HCEC 1CT (cell line): ENCODE results near the gene RAB37.

Experiments used
- DNase-seq: peaks from one replicate; pipeline ENCODE4 v3.0.0-alpha.2; 2017

Gene RAB37

DNA sequence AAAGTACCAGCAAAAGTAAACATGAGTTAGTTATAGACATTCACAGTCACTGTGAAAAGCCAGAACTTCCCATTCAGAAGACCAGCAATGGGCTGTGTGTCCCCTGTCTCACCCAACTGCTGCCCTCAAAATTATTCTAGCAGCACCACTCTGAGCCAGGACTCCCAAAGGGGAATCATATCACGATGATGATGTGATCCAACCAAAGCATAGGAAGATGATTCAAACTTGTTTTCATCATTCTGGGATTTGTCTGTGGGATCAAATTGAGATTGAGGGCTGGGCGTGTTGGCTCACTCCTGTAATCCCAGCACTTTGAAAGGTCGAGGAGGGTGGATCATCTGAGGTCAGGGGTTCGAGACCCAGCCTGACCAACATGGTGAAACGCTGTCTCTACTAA is 45.5 kb downstream of the RAB37 start:
- DNase-seq: no peak

- DNase-seq: no peak
Measured at GRCh38 chr17:74784125-74784810, 47.2 kb downstream of the RAB37 start.

- no peak for DNase-seq
Measured at GRCh38 chr17:74785096-74785980, 48.3 kb downstream of the RAB37 start.

GRCh38 chr17:74785981-74786360 is 48.9 kb downstream of the RAB37 start:
- DNase-seq: no peak

DNA sequence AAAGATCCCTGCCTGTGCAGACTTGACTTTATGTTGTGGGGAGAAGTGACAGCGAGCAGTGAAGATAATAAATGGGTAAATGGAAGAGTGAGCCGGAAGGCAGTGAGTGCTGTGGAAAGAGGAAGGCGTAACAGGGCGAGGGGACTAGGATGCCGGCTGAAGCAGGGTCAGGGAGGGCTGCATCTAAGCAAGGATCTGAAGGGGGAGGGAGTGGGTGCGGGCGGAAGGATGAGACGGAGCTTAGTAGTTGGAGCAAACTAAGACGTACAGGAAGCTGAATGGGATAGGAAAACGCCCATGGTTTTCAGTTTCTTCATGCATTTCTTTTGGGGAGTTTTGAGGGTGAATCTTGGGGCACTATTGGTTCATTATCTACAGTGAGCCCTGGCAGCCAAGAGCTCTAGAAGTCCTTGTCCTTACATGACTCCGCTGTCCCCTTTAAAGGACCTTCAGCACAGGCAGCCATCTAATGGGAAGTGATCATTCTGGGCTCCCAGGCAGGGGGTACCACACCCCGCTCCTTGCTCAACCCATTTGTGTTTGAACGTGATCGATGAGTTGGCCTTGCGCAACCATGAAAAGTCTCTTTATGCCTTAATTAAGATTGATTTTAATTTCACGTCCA is 49.5 kb downstream of the RAB37 start:
- DNase-seq: no peak

DNA sequence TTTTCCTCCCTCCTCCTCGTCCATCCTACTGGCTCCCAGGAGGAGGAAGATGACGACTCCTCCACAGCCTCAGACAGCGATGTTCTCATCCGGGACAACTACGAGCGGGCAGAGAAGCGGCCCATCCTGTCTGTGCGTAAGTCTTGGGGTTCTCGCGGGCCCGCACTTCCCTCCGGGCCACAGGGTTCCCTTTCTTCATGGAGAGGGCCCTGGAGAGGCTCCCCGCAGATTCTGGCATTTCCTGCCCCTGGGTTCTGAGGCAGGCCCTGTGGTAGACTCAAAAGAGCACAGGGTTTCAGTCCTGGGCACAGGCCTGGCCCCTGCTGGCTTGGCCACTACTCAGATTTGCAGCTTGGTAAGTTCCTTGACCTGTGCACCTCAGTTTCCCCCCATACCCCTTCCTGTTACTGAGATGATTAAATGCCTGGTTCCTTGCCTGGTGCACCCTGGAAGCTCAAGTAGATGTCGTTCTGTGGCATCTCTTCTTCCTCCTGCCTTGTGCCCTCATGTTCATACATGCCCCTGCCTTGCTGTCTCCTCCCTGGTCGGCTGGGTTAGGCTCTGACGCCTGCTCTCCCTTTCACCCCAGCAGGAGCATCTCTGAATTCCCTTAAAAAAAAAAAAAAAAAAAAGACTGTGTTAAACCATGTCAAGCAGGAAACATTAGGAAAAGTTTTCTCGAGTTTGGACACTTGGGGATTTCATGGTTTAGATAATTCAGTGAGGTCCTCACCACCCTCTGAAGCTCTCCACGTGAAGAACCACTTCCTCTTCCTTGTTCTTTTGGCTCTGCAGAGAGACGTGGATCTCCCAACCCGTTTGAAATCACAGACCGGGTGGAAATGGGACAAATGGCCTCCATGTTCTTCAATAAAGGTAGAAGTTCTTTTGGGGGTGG is 53.4 kb downstream of the RAB37 start:
- no peak for DNase-seq

DNA sequence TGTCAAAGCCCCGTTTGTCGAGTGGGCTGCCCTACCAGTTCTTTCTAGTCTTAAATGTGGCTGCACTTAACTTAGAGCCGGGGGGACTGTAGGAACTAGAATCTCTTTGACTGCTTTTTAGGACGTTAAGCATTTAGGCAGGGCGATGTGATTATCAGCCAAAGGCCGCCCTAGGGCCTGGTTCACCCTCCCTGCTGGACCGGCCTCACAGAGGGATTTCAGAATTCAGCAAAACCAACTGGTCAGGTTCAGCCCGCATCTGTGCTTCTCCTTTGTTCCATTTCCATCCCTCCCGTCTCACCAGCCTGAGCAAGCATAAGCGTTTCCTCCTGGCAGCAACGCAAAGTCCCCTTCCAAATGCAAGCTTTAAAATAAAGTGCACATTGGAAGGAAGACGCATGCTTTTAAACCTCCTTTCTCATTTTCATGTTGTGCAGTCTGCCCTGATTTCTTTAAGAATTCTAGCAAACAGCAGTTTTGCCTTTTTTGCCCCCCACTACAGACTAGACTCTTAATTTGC is 55.6 kb downstream of the RAB37 start:
- DNase-seq: no peak

DNA sequence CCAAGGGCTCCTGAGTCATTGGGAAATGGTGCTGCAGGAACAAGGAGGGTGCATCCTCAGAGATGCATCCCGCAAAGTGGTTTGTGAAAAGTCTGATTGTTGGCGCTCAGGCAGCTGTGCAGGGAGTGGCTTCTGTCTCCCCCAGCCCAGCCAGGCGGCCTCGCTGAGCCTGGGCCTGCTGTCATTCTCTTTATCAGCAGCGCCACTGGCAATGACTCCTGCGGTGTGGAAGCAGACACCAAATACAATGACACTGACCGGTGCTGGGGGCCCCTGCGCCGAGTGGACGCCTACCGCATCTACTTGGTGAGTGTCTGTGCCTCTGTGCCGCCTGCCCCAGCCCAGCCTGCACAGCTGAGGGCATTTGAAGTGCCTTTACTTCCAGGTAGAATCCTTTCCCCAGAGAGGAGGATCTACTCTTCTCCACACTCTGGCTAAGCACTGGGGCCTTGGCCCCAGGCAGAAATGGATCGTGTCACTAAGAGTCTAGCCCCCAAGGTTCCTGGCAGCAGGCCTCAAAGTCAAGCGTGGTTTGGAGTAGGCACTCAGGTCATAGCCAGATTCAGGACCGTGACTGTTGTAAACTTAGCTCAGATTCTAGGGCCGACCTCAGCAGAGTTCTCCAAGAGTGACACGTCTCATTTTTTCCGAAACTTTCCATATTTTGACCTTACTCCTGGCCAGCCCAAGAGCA is 58.4 kb downstream of the RAB37 start:
- DNase-seq: no peak

- no peak for DNase-seq
Measured at GRCh38 chr17:74796211-74796610, 59.2 kb downstream of the RAB37 start.

DNA sequence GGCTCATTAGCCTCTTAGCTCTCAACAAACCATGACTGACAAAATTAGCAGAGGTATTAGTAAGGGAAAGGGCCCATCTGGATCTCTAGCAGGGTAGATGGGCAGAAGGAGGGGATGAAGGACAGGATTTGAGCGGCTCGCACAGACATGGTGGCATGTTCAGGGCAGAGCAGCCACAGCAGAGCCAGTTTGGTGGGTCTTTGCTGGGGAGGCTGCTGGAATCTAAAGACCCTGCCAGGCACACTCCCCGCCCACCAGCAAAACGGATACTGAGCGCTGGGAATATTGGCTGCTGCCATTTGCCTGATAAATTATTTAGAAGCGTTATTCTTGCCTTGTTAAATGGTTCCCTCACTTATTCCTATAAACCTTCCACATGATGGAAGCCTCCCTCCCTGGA is 59.8 kb downstream of the RAB37 start:
- no peak for DNase-seq
